K562 (cell line): ENCODE data around the gene NRXN3. TPM values are rescaled to one million over a fixed set of nuclear protein-coding genes. Genes with fewer than 3 reads are reported as not detected.

ENCODE experiments used
- ATAC-seq: fragments of 200-7000 bp; cut with Tn5 transposase; 3 replicates; pipeline ENCODE4 v1.9.1; 2020; ENCODE audit warnings: moderate library complexity
- BruUV-seq: library from RNA; stranded (reverse); fragments of 400-500 nt; replicated peaks from 2 replicates; lab custom pipeline; 2021; lab: Mats Ljungman, UMichigan
- CTCF ChIA-PET: fragments of 300-600 bp; formaldehyde crosslinking; extraction: SDS; loops from one replicate; lab custom pipeline; 2021; ENCODE audit warnings: low intra/inter-chr PET ratio; lab: Yijun Ruan, JAX
- POLR2A ChIA-PET: fragments of 300-600, 350-650 bp; sonication (Branson Sonifier 250); formaldehyde crosslinking; extraction: SDS; loops from one replicate; lab custom pipeline; 2021; ENCODE audit warnings: antibody characterized with exemption, inconsistent platforms; lab: Yijun Ruan, JAX
- DNase-seq, 4 experiments: peaks; one replicate each; pipeline versions ENCODE4 v3.0.0 to v3.0.0-alpha.2; 2011 to 2018; ENCODE audit warnings: low spot score in 3 of 4, mixed read lengths in 3 of 4; ENCODE audit errors: extremely low read depth in 1 of 4
- FAIRE-seq: peaks from 2 replicates; lab custom pipeline; 2011; peaks lifted over from hg19 to GRCh38; lab: Jason Lieb, UNC
- H2AFZ ChIP-seq: 2 replicates; pipeline ENCODE4 v1.6.0; 2011; ENCODE audit warnings: low read depth, low read length, control low read depth, inconsistent platforms
- H3K27ac ChIP-seq: fragments of 200-600 bp; 3 replicates; pipeline ENCODE4 v1.8.0; 2011; ENCODE audit warnings: low read depth, mild to moderate bottlenecking, control low read depth, inconsistent platforms, low read length, moderate library complexity, mixed read lengths; ENCODE audit errors: extremely low read depth
- H3K27me3 ChIP-seq, 2 experiments: fragments of 300-600 bp in 1 of 2; 2 replicates in 1 of 2; 3 replicates in 1 of 2; pipeline versions ENCODE4 v1.6.0 to v1.8.0; 2011; ENCODE audit warnings: inconsistent platforms in 2 of 2, low read length in 2 of 2, mild to moderate bottlenecking in 1 of 2, mixed read lengths in 1 of 2, moderate library complexity in 1 of 2; ENCODE audit not compliant: control insufficient read depth in 2 of 2, insufficient read depth in 2 of 2
- H3K36me3 ChIP-seq: fragments of 300-600 bp; 3 replicates; pipeline ENCODE4 v1.8.0; 2011; ENCODE audit warnings: mild to moderate bottlenecking, low read length, inconsistent platforms; ENCODE audit not compliant: control insufficient read depth, insufficient read depth
- H3K4me1 ChIP-seq, 2 experiments: fragments of 200-600 bp in 1 of 2; replicated peaks in 1 of 2; 2 replicates in 1 of 2; 3 replicates in 1 of 2; pipeline versions ENCODE4 v1.5.1 to v1.8.0; 2011; ENCODE audit warnings: inconsistent platforms in 2 of 2, low read length in 2 of 2, mild to moderate bottlenecking in 1 of 2, mixed read lengths in 1 of 2, moderate library complexity in 1 of 2; ENCODE audit not compliant: control insufficient read depth in 2 of 2, insufficient read depth in 2 of 2
- H3K4me2 ChIP-seq: 2 replicates; pipeline ENCODE4 v1.6.1; 2011; ENCODE audit warnings: low read length, control low read depth, inconsistent platforms, mixed read lengths; ENCODE audit not compliant: insufficient read depth
- H3K4me3 ChIP-seq: fragments of 200-600 bp; sonication (generic), shearing (Covaris generic); 2 replicates; pipeline ENCODE4 v1.5.1; 2016; ENCODE audit warnings: control low read depth, inconsistent platforms
- H3K79me2 ChIP-seq: fragments of 200-600 bp; 3 replicates; pipeline ENCODE4 v1.8.0; 2011; ENCODE audit warnings: low read length, inconsistent platforms; ENCODE audit not compliant: control insufficient read depth, insufficient read depth
- H3K9ac ChIP-seq, 2 experiments: 2 replicates each; pipeline versions ENCODE4 v1.6.0 to v1.6.1; 2011; ENCODE audit warnings: low read depth in 2 of 2, low read length in 2 of 2, control low read depth in 1 of 2, inconsistent platforms in 1 of 2, mild to moderate bottlenecking in 1 of 2, mixed read lengths in 1 of 2; ENCODE audit not compliant: insufficient read depth in 1 of 2
- H3K9me1 ChIP-seq: one replicate; pipeline ENCODE4 v1.6.0; 2011; ENCODE audit warnings: inconsistent platforms, mild to moderate bottlenecking, low read length, moderate library complexity; ENCODE audit not compliant: control insufficient read depth, insufficient read depth
- H3K9me3 ChIP-seq: replicated peaks from 2 replicates; pipeline ENCODE4 v1.5.1; 2011; ENCODE audit warnings: low read depth, low read length, inconsistent platforms; ENCODE audit not compliant: control insufficient read depth, insufficient read depth
- H4K20me1 ChIP-seq: replicated peaks from 2 replicates; pipeline ENCODE4 v1.6.1; 2011; ENCODE audit warnings: low read length, inconsistent platforms, mixed read lengths; ENCODE audit not compliant: control insufficient read depth, insufficient read depth
- ETV6 ChIP-seq, 3 experiments: fragments of 150-350 bp in 1 of 3; sonication (generic) in 1 of 3; formaldehyde crosslinking in 1 of 3; IDR thresholded peaks; 2 replicates each; pipeline versions ENCODE4 v1.6.1 to v1.8.0; 2014 to 2022; ENCODE audit warnings: borderline replicate concordance in 2 of 3, low read depth in 2 of 3, antibody characterized with exemption in 1 of 3, low read length in 1 of 3, mild to moderate bottlenecking in 1 of 3, missing genetic modification reagents in 1 of 3
- HNRNPLL ChIP-seq: fragments of 200-400 bp; formaldehyde crosslinking; IDR thresholded peaks from 2 replicates; pipeline ENCODE4 v1.6.1; 2017; ENCODE audit warnings: low read length, low read depth, mild to moderate bottlenecking; ENCODE audit not compliant: poor library complexity, severe bottlenecking
- JUND ChIP-seq, 2 experiments: IDR thresholded peaks; 2 replicates in 1 of 2; 3 replicates in 1 of 2; pipeline ENCODE4 v1.6.1; 2011; ENCODE audit warnings: borderline replicate concordance in 2 of 2, low read depth in 2 of 2, low read length in 2 of 2, improper control_type of control experiment in 1 of 2, missing biosample characterization in 1 of 2, missing genetic modification characterization in 1 of 2, missing genetic modification reagents in 1 of 2
- POLR2A ChIP-seq: fragments of 450-650 bp; conservative IDR thresholded peaks from 2 replicates; pipeline ENCODE4 v1.6.1; 2016
- RBM17 ChIP-seq: fragments of 200-400 bp; formaldehyde crosslinking; IDR thresholded peaks from 2 replicates; pipeline ENCODE4 v1.6.1; 2017; ENCODE audit warnings: low read depth, mild to moderate bottlenecking, low read length, borderline replicate concordance
- SIN3B ChIP-seq: fragments of 450-650 bp; IDR thresholded peaks from 2 replicates; pipeline ENCODE4 v1.6.1; 2017; ENCODE audit warnings: low read depth, mild to moderate bottlenecking, moderate library complexity
- ZBTB17 ChIP-seq: fragments of 450-650 bp; formaldehyde crosslinking; IDR thresholded peaks from 2 replicates; pipeline ENCODE4 v1.4.0; 2020; ENCODE audit warnings: mild to moderate bottlenecking
- ZNF384 ChIP-seq: IDR thresholded peaks from 2 replicates; pipeline ENCODE4 v1.6.1; 2012; ENCODE audit warnings: low read depth, low read length, improper control_type of control experiment
- WGBS: fragments of 100-300 bp; shearing (Covaris generic); methylation state at CpG from one replicate; pipeline ENCODE4 v1.1.6; 2016; ENCODE audit warnings: low coverage, mixed read lengths; ENCODE audit not compliant: insufficient coverage; ENCODE audit errors: missing lambda C conversion rate; 5-methylcytosine and 5-hydroxymethylcytosine counted together
- in situ Hi-C: fragments of 300-500 bp; cut with MboI; formaldehyde crosslinking; loops from 4 replicates; pipeline ENCODE4 v1.15.0; 2018; ENCODE audit warnings: inconsistent platforms, mixed read lengths
- intact Hi-C: fragments of 100-400 bp; cut with micrococcal nuclease; formaldehyde crosslinking; loops from 2 replicates; pipeline ENCODE4 v1.14.2; 2022
- polyA plus RNA-seq, 8 experiments: library from polyadenylated mRNA; depleted of rRNA in 4 of 8; stranded (reverse) in 5 of 8; unstranded in 3 of 8; fragments of >200 nt; fragmentation: Nextera tagmentation in 2 of 8; fragmentation: Illumina TruSeq in 1 of 8; extraction: Ambion mirVana in 2 of 8; extraction: Trizol in 1 of 8; gene quantifications; 2 replicates each; pipeline versions ENCODE4 v1.2.1 to v1.2.3, GENCODE V29; 2011 to 2014; ENCODE audit warnings: inconsistent platforms in 1 of 8, missing spikeins in 1 of 8
- total RNA-seq, 7 experiments: library from RNA; depleted of rRNA in 6 of 7; stranded (reverse); fragments of >200 nt in 6 of 7; fragmentation: Illumina TruSeq in 2 of 7; extraction: Trizol in 2 of 7; gene quantifications; 2 replicates each; pipeline versions ENCODE4 v1.2.1 to v1.2.3, GENCODE V29; 2011 to 2021; ENCODE audit warnings: low replicate concordance in 1 of 7
- TF ChIP-seq, protein P1 (sequence below): fragments of 250-450 bp; sonication (Bioruptor Pico); IDR thresholded peaks from 2 replicates; pipeline ENCODE4 v1.9.0; 2021; ENCODE audit warnings: mild to moderate bottlenecking, inconsistent platforms
- TF ChIP-seq, protein P2 (sequence below): fragments of 450-650 bp; IDR thresholded peaks from 2 replicates; pipeline ENCODE4 v1.6.1; 2016; ENCODE audit warnings: borderline replicate concordance
- TF ChIP-seq, protein P3 (sequence below): fragments of 450-650 bp; IDR thresholded peaks from 2 replicates; pipeline ENCODE4 v1.6.1; 2014; ENCODE audit warnings: low read depth, mild to moderate bottlenecking, moderate library complexity, borderline replicate concordance
- TF ChIP-seq, protein P4 (sequence below): conservative IDR thresholded peaks from 2 replicates; pipeline ENCODE4 v1.6.1; 2011; ENCODE audit warnings: low read depth, mild to moderate bottlenecking, low read length; ENCODE audit not compliant: control insufficient read depth

NRXN3 gene
- total and polyA plus RNA-seq, 9 of the 15 experiments (the other 6 are each of a cell fraction or from before 2014, with no cell fraction given): 0.09 TPM; not detected in 8

DNA sequence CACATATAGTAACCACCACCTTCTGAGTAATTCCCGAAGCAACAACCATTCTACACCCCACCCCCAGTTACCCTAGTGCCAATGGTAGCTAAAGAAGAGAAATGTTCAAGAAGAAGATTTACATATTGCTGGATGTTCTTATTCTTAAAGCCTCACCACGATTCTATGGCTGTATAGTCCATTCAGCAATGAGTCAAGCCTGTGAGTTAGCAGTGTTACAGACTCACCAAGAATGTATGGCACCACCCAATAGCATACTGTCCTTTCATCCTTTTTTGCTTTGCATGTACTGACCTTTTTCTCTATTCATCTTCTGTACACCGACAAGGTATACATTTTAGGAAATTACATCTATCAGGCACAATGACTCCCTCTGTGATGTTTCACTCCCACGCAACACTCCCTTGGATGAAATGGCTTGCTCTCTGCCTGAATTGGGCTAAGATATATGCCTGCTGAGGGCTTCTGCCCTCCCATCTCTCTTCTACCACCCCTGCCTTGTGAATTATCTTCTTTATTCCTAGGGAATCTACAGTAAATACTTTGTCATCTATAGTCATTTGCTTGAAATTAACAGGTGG is 1095.3 kb downstream of the NRXN3 start:
- Histone ChIP-seq H3K79me2 (no peaks in the 10 kb centered on the region), H4K20me1 (no peaks in the 10 kb centered on the region), H3K9ac (no peak overlapping the region), H3K4me2 (no peak overlapping the region), H3K36me3 (no peaks in the 10 kb centered on the region), H3K9me1 (no peaks in the 10 kb centered on the region), H3K4me1 (no peaks in the 10 kb centered on the region), H3K9me3 (no peaks in the 10 kb centered on the region), H3K27ac (no peak overlapping the region), H3K4me3 (no peak overlapping the region), H2AFZ (no peak overlapping the region), H3K27me3 (no peaks in the 10 kb centered on the region)
- BruUV-seq: no TSS peak
- in situ Hi-C loops: no loop called here
- ChIA-PET CTCF (no interaction called here), POLR2A (no interaction called here)
- ATAC-seq (no peak), DNase-seq (no peak), FAIRE-seq (no peak)
- intact Hi-C loops: no loop called here
- WGBS: 0% methylated on average over 4 of the region's 4 CpGs
- TF ChIP-seq JUND (IDR thresholded peaks at IDR 0.05; ENCODE audit: borderline replicate concordance, low read depth, low read length) (no peak), JUND (tag; IDR thresholded peaks at IDR 0.05; ENCODE audit: borderline replicate concordance, low read depth, low read length) (no peak), ETV6 (IDR thresholded peaks at IDR 0.05; ENCODE audit: borderline replicate concordance in 1 of 2, low read depth in 2 of 2, low read length in 1 of 2) (no peak), ETV6 (CRISPR knock-in tag; IDR thresholded peaks at IDR 0.05; ENCODE audit: borderline replicate concordance) (no peak), ZNF384 (no peak), ZBTB17 (CRISPR knock-in tag) (no peak), HNRNPLL (no peak), RBM17 (no peak), POLR2A (no peak), SIN3B (no peak)
- TF ChIP-seq, protein P1, sequence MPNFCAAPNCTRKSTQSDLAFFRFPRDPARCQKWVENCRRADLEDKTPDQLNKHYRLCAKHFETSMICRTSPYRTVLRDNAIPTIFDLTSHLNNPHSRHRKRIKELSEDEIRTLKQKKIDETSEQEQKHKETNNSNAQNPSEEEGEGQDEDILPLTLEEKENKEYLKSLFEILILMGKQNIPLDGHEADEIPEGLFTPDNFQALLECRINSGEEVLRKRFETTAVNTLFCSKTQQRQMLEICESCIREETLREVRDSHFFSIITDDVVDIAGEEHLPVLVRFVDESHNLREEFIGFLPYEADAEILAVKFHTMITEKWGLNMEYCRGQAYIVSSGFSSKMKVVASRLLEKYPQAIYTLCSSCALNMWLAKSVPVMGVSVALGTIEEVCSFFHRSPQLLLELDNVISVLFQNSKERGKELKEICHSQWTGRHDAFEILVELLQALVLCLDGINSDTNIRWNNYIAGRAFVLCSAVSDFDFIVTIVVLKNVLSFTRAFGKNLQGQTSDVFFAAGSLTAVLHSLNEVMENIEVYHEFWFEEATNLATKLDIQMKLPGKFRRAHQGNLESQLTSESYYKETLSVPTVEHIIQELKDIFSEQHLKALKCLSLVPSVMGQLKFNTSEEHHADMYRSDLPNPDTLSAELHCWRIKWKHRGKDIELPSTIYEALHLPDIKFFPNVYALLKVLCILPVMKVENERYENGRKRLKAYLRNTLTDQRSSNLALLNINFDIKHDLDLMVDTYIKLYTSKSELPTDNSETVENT (CRISPR knock-in tag): no peak
- TF ChIP-seq, protein P2, sequence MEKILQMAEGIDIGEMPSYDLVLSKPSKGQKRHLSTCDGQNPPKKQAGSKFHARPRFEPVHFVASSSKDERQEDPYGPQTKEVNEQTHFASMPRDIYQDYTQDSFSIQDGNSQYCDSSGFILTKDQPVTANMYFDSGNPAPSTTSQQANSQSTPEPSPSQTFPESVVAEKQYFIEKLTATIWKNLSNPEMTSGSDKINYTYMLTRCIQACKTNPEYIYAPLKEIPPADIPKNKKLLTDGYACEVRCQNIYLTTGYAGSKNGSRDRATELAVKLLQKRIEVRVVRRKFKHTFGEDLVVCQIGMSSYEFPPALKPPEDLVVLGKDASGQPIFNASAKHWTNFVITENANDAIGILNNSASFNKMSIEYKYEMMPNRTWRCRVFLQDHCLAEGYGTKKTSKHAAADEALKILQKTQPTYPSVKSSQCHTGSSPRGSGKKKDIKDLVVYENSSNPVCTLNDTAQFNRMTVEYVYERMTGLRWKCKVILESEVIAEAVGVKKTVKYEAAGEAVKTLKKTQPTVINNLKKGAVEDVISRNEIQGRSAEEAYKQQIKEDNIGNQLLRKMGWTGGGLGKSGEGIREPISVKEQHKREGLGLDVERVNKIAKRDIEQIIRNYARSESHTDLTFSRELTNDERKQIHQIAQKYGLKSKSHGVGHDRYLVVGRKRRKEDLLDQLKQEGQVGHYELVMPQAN: no peak
- TF ChIP-seq, protein P3, sequence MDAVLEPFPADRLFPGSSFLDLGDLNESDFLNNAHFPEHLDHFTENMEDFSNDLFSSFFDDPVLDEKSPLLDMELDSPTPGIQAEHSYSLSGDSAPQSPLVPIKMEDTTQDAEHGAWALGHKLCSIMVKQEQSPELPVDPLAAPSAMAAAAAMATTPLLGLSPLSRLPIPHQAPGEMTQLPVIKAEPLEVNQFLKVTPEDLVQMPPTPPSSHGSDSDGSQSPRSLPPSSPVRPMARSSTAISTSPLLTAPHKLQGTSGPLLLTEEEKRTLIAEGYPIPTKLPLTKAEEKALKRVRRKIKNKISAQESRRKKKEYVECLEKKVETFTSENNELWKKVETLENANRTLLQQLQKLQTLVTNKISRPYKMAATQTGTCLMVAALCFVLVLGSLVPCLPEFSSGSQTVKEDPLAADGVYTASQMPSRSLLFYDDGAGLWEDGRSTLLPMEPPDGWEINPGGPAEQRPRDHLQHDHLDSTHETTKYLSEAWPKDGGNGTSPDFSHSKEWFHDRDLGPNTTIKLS: no peak
- TF ChIP-seq, protein P4, sequence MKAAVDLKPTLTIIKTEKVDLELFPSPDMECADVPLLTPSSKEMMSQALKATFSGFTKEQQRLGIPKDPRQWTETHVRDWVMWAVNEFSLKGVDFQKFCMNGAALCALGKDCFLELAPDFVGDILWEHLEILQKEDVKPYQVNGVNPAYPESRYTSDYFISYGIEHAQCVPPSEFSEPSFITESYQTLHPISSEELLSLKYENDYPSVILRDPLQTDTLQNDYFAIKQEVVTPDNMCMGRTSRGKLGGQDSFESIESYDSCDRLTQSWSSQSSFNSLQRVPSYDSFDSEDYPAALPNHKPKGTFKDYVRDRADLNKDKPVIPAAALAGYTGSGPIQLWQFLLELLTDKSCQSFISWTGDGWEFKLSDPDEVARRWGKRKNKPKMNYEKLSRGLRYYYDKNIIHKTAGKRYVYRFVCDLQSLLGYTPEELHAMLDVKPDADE: no peak
